Measurements from ENCODE around the gene STK39.
"Not testable (repeated sequence)": the region's sequence is repeated elsewhere in the genome, so short reads cannot be mapped to it uniquely, and the experiment has no call there.

The STK39 gene

DNA sequence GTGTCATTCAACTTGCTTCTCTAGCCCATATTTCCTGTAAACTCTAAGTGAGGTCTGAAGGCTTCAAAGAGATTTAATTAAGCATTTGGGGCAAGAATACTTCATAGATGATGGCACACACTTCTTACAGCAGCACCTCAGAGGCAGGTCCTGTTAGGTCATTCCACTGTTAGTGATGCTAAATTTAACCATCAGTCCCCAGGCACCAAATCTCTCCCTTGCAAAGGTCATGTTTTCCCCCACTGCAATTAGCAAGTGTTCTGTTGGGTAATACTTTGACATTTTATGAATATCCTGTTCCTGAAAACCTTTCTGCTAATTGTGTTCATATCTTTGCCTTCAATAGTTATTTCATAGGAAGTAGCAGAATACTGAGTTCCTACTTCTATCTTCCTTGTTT, 117.0 kb downstream of the STK39 start:
- DNase-seq, result no peak

GRCh38 chr2:168127371-168127770, 120.0 kb downstream of the STK39 start:
- DNase-seq, result no peak

- not testable (repeated sequence) for DNase-seq
Measured at GRCh38 chr2:168122210-168122609, 125.2 kb downstream of the STK39 start.

DNA sequence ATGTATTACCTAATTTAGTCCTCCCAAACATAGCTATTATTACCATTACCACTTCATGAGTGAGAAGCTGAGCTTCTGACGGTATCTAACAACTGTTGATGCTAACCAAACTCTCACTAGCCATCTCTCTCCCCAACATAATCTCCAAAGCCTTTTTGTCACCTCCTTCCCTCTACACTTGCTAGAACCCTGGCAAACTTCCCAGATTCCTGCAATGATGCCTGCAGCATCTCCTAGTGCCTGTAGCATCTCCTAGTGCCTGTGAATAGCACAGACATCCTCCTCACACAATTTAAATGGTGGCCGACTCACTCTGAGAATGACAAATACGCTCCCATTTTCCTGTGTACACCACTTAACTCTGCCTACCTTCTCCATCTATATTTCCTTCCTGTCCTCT, 126.7 kb downstream of the STK39 start:
- no peak for DNase-seq

GRCh38 chr2:168120310-168120709, 127.1 kb downstream of the STK39 start:
- DNase-seq, result no peak

DNA sequence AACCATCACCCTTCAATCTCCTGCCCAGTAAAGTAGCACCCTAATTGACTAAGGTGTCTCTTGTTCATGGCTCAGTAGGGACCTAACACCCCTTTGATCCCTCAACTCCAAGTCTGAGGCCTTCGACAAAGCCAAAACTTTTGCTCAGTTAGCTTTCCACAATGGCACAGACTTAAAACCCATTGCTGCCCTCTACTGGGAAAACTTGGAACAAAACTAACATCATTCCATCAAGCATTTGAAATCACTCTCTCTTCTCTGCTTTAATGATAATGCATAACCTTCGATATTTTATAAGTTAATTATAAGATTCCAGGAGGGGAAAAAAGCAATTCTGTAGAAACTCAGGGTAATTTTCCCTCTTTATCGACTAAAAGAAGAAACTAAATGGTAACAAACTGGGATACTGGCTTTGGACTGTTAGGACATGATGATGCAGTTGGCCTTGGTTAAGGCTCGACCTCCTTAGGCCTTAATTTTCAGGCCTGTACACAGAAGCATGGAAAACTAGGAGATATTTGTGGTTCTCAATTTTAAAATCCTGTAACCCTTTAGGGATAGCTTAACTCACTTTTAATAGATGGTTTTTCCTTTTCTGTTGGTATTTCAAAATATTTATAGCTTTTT, 127.8 kb downstream of the STK39 start:
- no peak for DNase-seq

DNA sequence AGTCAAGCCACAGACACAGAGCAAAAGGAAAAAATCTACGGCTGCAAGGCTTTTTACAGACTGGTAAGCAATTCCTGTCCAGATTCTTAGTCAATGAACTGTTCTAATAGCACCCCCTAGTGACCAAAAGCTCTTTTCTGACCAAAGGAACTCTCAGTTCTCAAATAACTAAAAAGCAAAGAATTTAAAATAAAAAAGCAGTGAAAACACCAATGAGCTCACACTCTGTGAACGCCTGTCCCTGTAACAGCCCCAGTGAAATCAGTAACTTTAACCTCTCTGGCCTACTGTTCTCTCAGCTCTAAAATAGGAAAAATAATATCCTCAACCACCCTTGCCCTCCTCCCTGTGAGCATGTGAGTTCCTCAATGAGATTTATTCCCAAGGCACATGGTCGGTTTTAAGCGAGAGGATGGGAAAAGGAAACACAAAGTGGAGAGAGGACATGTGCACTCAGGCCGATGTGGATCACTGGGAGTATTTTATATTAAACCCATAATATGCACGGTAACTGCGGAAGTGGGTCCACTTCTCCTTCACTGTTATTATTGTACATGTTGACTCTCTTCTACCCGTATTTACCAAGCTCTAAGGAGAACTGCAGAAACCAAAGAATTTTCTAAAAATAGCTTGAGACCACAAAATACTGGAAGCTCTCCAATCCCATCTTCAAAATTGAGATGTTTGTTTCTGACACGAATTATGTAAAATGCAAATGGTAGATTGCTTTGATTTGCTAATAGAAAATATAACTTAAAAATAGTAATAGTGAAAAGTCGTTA, 128.5 kb downstream of the STK39 start:
- DNase-seq, result peak; percentile 23

- no peak for DNase-seq
Measured at GRCh38 chr2:168116448-168116847, 130.9 kb downstream of the STK39 start.

GRCh38 chr2:168114619-168115018, 132.8 kb downstream of the STK39 start:
- DNase-seq, result no peak

DNA sequence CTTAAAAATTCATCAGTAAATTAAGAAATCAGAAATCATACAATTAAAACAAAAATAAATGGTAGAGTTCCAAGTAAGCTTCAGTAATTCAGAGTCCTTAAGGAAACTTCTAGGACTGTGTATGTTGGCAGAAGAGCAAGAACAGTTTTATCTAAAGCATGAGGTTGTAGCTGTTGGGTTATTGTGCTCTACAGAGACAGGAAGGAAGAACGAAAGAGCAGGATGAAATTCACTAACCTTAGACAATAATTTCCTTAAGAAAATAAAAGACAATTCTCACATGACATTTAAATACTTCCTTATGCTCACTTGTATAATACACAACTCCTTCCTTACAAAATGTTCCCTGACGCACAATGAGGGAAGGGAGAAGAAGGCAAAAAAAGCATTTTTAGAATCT, 133.4 kb downstream of the STK39 start:
- no peak for DNase-seq

- DNase-seq, result no peak
Measured at GRCh38 chr2:168107322-168107721, 140.1 kb downstream of the STK39 start.

- no peak for DNase-seq
Measured at GRCh38 chr2:168105127-168105683, 142.2 kb downstream of the STK39 start.

GRCh38 chr2:168097431-168097830, 150.0 kb downstream of the STK39 start:
- no peak for DNase-seq

DNA sequence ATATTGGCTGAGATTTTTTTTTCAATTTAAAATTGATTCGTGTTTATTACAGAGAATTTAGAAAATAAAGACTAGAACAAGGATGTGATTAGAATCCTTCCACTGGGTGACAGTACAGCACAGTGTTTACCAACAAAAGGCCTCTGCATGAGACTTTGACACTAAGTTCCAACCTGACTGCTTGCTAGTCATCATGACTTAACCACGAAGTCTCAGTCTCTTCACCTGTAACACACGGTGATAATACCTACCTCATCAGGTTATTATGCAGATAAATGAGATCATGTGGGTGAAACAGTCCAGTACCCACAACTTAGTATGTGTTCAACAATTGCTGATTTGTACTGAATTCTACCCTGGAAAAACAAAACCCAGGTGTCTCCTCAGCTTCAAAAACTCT, 151.2 kb downstream of the STK39 start:
- DNase-seq, result no peak

DNA sequence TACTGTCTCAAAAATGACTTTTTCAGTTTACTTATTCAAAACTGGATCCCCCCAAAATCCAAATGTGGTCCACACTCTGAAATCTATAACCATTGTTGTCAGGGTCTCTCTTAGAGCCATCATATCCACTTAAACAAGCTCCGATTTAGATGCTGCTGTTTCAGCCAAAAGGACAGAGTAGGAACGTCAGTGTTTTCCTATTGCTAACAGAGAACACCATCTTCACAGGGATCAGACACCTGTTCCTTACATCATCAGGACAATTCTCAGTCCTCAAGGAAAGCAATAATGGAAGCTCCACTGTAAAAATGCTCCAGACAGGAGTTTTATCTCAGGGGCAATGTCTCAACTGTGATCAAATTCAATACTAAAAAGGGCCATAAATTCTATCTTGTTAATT, 155.4 kb downstream of the STK39 start:
- DNase-seq, result no peak

- no peak for DNase-seq
Measured at GRCh38 chr2:168090366-168091135, 156.8 kb downstream of the STK39 start.

DNA sequence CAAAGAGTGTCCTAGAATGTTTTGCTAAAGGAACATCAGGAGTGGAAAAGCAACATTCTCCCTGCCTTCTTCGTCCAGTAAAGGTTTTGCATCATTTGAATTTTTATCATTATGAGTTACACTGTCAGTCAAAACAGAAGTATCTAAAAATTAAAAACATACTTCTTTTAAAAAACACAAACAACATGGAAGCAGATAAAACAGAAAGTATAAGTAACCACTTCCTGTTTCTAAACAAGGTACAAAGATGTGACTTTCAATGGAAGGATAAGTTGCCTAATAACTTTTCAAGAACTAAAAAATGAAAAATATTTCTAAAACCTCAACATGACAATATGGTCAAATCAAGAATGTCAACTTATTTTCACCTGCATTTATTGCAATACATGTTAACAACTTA, 158.2 kb downstream of the STK39 start:
- no peak for DNase-seq

DNA sequence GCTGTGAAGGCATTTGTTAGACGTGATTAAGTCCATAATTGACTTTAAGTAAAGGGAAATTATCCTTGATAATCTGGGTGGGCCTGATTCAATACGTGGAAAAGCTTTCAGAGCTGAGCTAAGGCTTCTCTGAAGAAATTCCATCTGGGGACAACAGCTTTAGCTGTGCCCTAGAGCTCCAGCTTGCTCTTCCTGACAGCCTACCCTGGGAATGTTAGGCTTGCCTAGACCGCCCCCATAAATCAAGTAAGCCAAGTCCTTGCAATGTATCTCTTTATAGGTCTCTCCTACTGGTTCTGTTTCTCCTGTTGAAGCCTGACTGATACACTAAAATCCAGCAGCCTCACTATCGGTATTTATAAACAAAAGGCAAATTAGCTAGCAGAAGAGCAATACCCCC, 160.0 kb downstream of the STK39 start:
- no peak for DNase-seq

GRCh38 chr2:168086851-168087250, 160.5 kb downstream of the STK39 start:
- no peak for DNase-seq

GRCh38 chr2:168085801-168086361, 161.5 kb downstream of the STK39 start:
- DNase-seq, result no peak

DNA sequence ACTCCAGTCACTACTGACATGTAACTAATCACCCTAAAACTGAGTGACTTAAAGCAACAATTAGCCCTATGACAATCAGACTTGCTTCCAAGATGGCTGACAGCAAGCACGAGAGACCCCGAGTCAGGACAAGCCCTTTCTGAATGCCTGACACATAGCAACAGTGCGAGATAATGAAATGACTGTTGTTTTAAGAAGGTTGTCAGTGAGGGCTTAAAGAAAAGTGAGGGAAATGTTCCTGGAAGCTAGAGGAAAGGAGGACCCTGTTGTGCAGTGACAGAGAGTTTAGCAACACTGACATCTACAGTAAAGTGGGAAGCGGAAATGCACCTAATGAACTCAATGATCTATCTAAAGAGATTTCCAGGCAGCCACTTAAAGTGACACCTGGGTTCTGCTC, 163.1 kb downstream of the STK39 start:
- no peak for DNase-seq

GRCh38 chr2:168081452-168081851, 165.9 kb downstream of the STK39 start:
- not testable (repeated sequence) for DNase-seq

GRCh38 chr2:168079236-168079635, 168.2 kb downstream of the STK39 start:
- no peak for DNase-seq

All from NCI-H1436 treated with DMSO at 0.1 percent for 48 hours (cell line).